ENCODE data around the gene BMPR1B.

DNA sequence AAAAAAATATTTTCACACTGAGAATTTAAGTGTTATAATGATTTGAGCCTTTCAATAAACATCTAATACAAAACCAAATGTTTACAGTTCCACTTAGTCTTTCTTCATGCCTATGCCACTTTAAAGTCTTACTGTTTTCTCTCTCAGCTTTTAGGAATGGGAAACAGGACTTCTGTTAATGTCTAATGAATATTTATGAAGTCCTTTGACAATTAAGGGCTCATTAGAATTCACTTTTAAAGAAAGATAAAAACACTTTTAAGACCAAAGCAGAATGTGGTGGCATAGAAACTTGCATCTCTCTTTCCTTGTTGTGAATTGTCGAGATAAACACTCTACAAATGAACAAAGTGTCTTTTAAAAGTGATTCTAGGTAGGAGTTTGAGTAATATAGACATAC is 315.9 kb downstream of the BMPR1B start:
- TF ChIP-seq CTCF (IDR thresholded peaks at IDR 0.05) (no peak), POLR2A (IDR thresholded peaks at IDR 0.05) (no peak), EP300 (IDR thresholded peaks at IDR 0.05) (no peak), POLR2AphosphoS5 (IDR thresholded peaks at IDR 0.05) (no peak)

Measured in gastroesophageal sphincter (tissue), 3 donors.